ENCODE results near the gene CDK12.
"Not testable (repeated sequence)": the region's sequence is repeated elsewhere in the genome, so short reads cannot be mapped to it uniquely, and the experiment has no call there.

The CDK12 gene

GRCh38 chr17:39529455-39529854, 68.2 kb downstream of the CDK12 start:
- no peak for DNase-seq (ENCODE audit: low read depth)
- no peak overlapping the region for H3K4me3 ChIP-seq (ENCODE audit: low read depth, low read length)
- TF ChIP-seq CTCF (IDR thresholded peaks at IDR 0.05; ENCODE audit: low read depth, low read length, missing control alignments), result no peak
- in situ Hi-C loops (cut with HindIII; ENCODE audit: low sequenced_read_pairs), result no loop called here

- in situ Hi-C loops (cut with HindIII; ENCODE audit: low sequenced_read_pairs), result no loop called here
- TF ChIP-seq CTCF (IDR thresholded peaks at IDR 0.05; ENCODE audit: low read depth, low read length, missing control alignments), result no peak
- no peak for DNase-seq (ENCODE audit: low read depth)
- no peak overlapping the region for H3K4me3 ChIP-seq (ENCODE audit: low read depth, low read length)
Observed at GRCh38 chr17:39530513-39530912, 69.2 kb downstream of the CDK12 start.

GRCh38 chr17:39531252-39531651, 70.0 kb downstream of the CDK12 start:
- in situ Hi-C loops (cut with HindIII; ENCODE audit: low sequenced_read_pairs), result no loop called here
- no peak overlapping the region for H3K4me3 ChIP-seq (ENCODE audit: low read depth, low read length)
- TF ChIP-seq CTCF (IDR thresholded peaks at IDR 0.05; ENCODE audit: low read depth, low read length, missing control alignments), result no peak
- no peak for DNase-seq (ENCODE audit: low read depth)

- in situ Hi-C loops (cut with HindIII; ENCODE audit: low sequenced_read_pairs), result no loop called here
Observed at GRCh38 chr17:39533891-39534290, 72.6 kb downstream of the CDK12 start.

GRCh38 chr17:39534768-39535405, 73.6 kb downstream of the CDK12 start:
- no peak for TF ChIP-seq CTCF (IDR thresholded peaks at IDR 0.05; ENCODE audit: low read depth, low read length, missing control alignments)
- no peak overlapping the region for H3K4me3 ChIP-seq (ENCODE audit: low read depth, low read length)
- no peak for DNase-seq (ENCODE audit: low read depth)
- in situ Hi-C loops (cut with HindIII; ENCODE audit: low sequenced_read_pairs), result loop anchor here (5.0 kb wide), 3 partner anchors 42 to 77 kb away; partner anchors contain the start of gene CDK12

More at GRCh38 chr17:39533891-39534290, 72.6 kb downstream of the CDK12 start:
- DNase-seq (ENCODE audit: low read depth), result no peak
- TF ChIP-seq CTCF (IDR thresholded peaks at IDR 0.05; ENCODE audit: low read depth, low read length, missing control alignments), result no peak
- no peak overlapping the region for H3K4me3 ChIP-seq (ENCODE audit: low read depth, low read length)

GRCh38 chr17:39536468-39536867, 75.2 kb downstream of the CDK12 start:
- in situ Hi-C loops (cut with HindIII; ENCODE audit: low sequenced_read_pairs), result loop anchor here (5.0 kb wide), 3 partner anchors 41 to 76 kb away; partner anchors contain the start of gene CDK12
- DNase-seq (ENCODE audit: low read depth), result no peak
- no peak overlapping the region for H3K4me3 ChIP-seq (ENCODE audit: low read depth, low read length)
- no peak for TF ChIP-seq CTCF (IDR thresholded peaks at IDR 0.05; ENCODE audit: low read depth, low read length, missing control alignments)

GRCh38 chr17:39537364-39537763, 76.1 kb downstream of the CDK12 start:
- in situ Hi-C loops (cut with HindIII; ENCODE audit: low sequenced_read_pairs), result loop anchor here (5.0 kb wide), 3 partner anchors 40 to 75 kb away; partner anchors contain the start of gene CDK12
- H3K4me3 ChIP-seq (ENCODE audit: low read depth, low read length); DNase-seq (ENCODE audit: low read depth): not testable (repeated sequence)

Measured in astrocyte of the cerebellum (primary cell).